DND-41 (cell line): Measurements from ENCODE around the gene ARL6IP4.
A peak's percentile ranks its signal among the peaks of the same experiment; 100 is the strongest.

ENCODE experiments used
- ATAC-seq: fragments of 200-7000 bp; cut with Tn5 transposase; 3 replicates; pipeline ENCODE4 v1.9.1; 2021; ENCODE audit warnings: low read depth; ENCODE audit not compliant: insufficient read depth
- DNase-seq: peaks from one replicate; pipeline ENCODE4 v3.0.0-alpha.2; 2020
- H2AFZ ChIP-seq: 2 replicates; pipeline ENCODE4 v1.6.0; 2012; ENCODE audit warnings: low read depth, low read length
- H3K27ac ChIP-seq: 2 replicates; pipeline ENCODE4 v1.5.1; 2012; ENCODE audit warnings: low read length, inconsistent platforms
- H3K27me3 ChIP-seq: fragments of 200-600 bp; sonication (generic); 2 replicates; pipeline ENCODE4 v1.6.0; 2012; ENCODE audit warnings: low read length, mild to moderate bottlenecking, inconsistent platforms; ENCODE audit not compliant: insufficient read depth, poor library complexity
- H3K36me3 ChIP-seq: 2 replicates; pipeline ENCODE4 v1.5.1; 2012; ENCODE audit warnings: low read length, inconsistent platforms; ENCODE audit not compliant: insufficient read depth
- H3K4me1 ChIP-seq: 2 replicates; pipeline ENCODE4 v1.5.1; 2012; ENCODE audit warnings: mild to moderate bottlenecking, low read length; ENCODE audit not compliant: insufficient read depth
- H3K4me2 ChIP-seq: 2 replicates; pipeline ENCODE4 v1.6.0; 2012; ENCODE audit warnings: mild to moderate bottlenecking, moderate library complexity, low read length, inconsistent platforms; ENCODE audit not compliant: insufficient read depth
- H3K4me3 ChIP-seq, 2 experiments: fragments of 200-600 bp in 1 of 2; shearing (Covaris generic) in 1 of 2; 2 replicates each; pipeline ENCODE4 v1.5.1; 2012 to 2016; ENCODE audit warnings: inconsistent platforms in 2 of 2, low read length in 2 of 2, mild to moderate bottlenecking in 2 of 2, low read depth in 1 of 2, moderate library complexity in 1 of 2
- H3K79me2 ChIP-seq: 2 replicates; pipeline ENCODE4 v1.6.0; 2012; ENCODE audit warnings: low read length, inconsistent platforms; ENCODE audit not compliant: insufficient read depth
- H3K9ac ChIP-seq: 2 replicates; pipeline ENCODE4 v1.6.0; 2012; ENCODE audit warnings: low read depth, mild to moderate bottlenecking, inconsistent platforms, low read length, moderate library complexity
- H3K9me3 ChIP-seq: 2 replicates; pipeline ENCODE4 v1.5.1; 2012; ENCODE audit warnings: low read length, moderate library complexity, mild to moderate bottlenecking, inconsistent platforms; ENCODE audit not compliant: insufficient read depth, severe bottlenecking
- H4K20me1 ChIP-seq: 2 replicates; pipeline ENCODE4 v1.6.0; 2012; ENCODE audit warnings: low read length; ENCODE audit not compliant: insufficient read depth
- EZH2 ChIP-seq: IDR thresholded peaks from 3 replicates; pipeline ENCODE4 v1.6.1; 2012; ENCODE audit warnings: borderline replicate concordance, low read depth, mild to moderate bottlenecking, moderate library complexity, low read length, inconsistent platforms; ENCODE audit not compliant: severe bottlenecking
- TF ChIP-seq, protein P1 (sequence below): IDR thresholded peaks from 2 replicates; pipeline ENCODE4 v1.5.1; 2012; ENCODE audit warnings: borderline replicate concordance, low read length, moderate library complexity, mild to moderate bottlenecking; ENCODE audit not compliant: poor library complexity, severe bottlenecking; ENCODE audit errors: extremely low read depth

ARL6IP4 gene

DNA sequence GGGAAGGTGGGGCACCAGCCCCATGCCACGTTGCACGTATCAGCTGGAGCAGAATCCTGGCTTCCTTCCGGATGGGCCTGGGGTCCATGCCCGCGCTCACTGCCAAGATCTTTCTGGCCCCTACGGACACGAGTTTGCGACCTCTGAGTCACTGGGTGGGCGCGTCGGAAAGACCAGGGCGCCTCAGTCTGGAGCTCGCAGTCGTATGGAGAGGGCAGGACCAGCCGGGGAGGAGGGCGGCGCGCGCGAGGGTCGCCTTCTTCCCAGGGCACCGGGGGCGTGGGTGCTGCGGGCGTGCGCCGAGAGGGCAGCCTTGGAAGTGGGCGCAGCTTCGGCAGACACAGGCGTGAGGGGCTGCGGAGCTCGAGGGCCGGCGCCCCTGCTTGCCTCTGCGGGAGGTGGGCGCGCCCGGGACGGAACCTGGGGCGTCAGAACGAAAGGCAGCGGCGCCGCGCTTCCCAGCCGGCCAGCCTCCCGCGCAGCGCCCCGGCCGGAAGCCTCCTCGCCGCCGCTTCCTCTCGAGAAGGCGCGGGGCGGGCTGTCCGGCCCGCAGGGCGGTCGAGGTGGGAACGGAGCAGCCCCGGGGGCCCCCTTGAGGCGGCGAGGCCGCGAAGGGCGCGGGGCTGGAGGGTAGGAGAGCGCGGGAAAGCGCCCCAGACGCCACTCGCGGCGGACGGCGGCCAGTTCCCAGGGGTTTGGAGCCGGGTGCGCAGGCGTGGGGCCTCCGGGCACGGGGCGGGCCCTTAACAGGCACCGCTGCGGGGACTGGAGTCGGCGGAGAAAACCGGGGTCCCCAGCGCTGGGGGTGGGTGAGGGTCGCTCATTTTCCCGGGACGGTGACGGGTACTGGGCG lies at the start of gene ARL6IP4:
Gene ARL6IP4 (plus strand): TSS at position 499 of the 853 bp plus-strand sequence. CDS start 459 bp downstream, outside the sequence.
- Histone ChIP-seq H3K4me1 (peaks cover 70% of the 10 kb centered on the region), H3K9ac (peak within 1 kb of the TSS; percentile 93), H3K27ac (peak within 1 kb of the TSS; percentile 88), H3K4me2 (peak within 1 kb of the TSS; percentile 89), H3K79me2 (peaks cover 65% of the 10 kb centered on the region), H3K4me3 (peak within 1 kb of the TSS; percentile 57 to 86), H3K36me3 (peaks cover 50% of the 10 kb centered on the region), H3K27me3 (no peaks in the 10 kb centered on the region), H4K20me1 (peaks cover 30% of the 10 kb centered on the region), H3K9me3 (no peaks in the 10 kb centered on the region), H2AFZ (peak within 1 kb of the TSS; percentile 97)
- ATAC-seq (peak; percentile 82), DNase-seq (peak; percentile 70)
- TF ChIP-seq, protein P1, sequence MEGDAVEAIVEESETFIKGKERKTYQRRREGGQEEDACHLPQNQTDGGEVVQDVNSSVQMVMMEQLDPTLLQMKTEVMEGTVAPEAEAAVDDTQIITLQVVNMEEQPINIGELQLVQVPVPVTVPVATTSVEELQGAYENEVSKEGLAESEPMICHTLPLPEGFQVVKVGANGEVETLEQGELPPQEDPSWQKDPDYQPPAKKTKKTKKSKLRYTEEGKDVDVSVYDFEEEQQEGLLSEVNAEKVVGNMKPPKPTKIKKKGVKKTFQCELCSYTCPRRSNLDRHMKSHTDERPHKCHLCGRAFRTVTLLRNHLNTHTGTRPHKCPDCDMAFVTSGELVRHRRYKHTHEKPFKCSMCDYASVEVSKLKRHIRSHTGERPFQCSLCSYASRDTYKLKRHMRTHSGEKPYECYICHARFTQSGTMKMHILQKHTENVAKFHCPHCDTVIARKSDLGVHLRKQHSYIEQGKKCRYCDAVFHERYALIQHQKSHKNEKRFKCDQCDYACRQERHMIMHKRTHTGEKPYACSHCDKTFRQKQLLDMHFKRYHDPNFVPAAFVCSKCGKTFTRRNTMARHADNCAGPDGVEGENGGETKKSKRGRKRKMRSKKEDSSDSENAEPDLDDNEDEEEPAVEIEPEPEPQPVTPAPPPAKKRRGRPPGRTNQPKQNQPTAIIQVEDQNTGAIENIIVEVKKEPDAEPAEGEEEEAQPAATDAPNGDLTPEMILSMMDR: no peak
- TF ChIP-seq EZH2: no peak

DNA sequence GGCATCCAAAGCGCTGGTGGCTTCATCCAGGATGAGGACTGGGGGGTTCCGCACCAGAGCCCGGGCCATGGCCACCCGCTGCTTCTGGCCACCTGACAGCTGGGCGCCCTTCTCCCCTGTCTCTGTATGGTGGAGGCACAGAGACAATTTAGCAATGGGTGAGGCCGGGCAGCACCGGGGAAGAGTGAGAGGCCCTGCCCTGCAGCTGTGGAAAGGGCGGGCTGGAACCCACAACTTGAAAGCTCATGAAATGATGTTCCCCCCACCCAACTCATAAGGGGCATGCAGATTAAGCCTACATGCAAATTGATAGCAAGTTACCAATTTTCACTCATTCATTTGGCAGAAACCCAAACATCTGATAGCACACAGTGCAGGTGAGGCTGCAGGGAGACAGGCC lies 48.3 kb upstream of the ARL6IP4 start:
- H3K79me2 ChIP-seq: no peaks in the 10 kb centered on the region
- H3K9ac ChIP-seq: no peak overlapping the region
- H3K27me3 ChIP-seq: no peaks in the 10 kb centered on the region
- no peak overlapping the region for H3K4me3 ChIP-seq
- ATAC-seq (no peak), DNase-seq (no peak)
- TF ChIP-seq, protein P1: no peak
- TF ChIP-seq EZH2: no peak
- H3K4me1 ChIP-seq: no peaks in the 10 kb centered on the region
- no peak overlapping the region for H3K4me2 ChIP-seq
- H3K9me3 ChIP-seq: no peaks in the 10 kb centered on the region
- no peak overlapping the region for H3K27ac ChIP-seq
- H4K20me1 ChIP-seq: no peaks in the 10 kb centered on the region
- no peaks in the 10 kb centered on the region for H3K36me3 ChIP-seq
- no peak overlapping the region for H2AFZ ChIP-seq

DNA sequence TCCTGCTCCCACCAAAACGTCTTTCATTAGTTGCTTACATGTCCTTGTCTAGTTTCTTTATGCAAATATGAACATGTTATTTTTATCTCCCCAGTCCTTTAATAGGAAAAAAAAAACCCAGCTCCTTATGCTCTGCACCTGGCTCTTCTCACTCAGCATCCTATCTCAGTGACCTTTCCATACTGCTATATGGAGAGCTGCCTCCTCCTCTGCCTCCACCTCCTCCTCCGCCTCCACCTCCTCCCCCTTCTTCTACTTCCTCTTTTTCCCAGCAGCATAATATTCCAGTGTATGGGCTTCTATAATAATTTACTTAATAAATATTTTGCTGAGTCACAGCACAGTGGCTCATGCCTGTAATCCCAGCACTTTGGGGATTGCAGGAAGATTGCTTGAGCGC lies 45.8 kb upstream of the ARL6IP4 start:
- Histone ChIP-seq H3K36me3 (no peaks in the 10 kb centered on the region), H4K20me1 (no peaks in the 10 kb centered on the region), H3K79me2 (no peaks in the 10 kb centered on the region), H3K4me2 (no peak overlapping the region), H3K9ac (no peak overlapping the region), H3K9me3 (no peaks in the 10 kb centered on the region), H3K4me1 (no peaks in the 10 kb centered on the region), H2AFZ (no peak overlapping the region), H3K4me3 (no peak overlapping the region), H3K27ac (no peak overlapping the region), H3K27me3 (no peaks in the 10 kb centered on the region)
- no peak for ATAC-seq
- no peak for TF ChIP-seq EZH2
- TF ChIP-seq, protein P1: no peak
- no peak for DNase-seq
